Left ventricle myocardium inferior (tissue), 1 donor: ENCODE results near the gene GNG7. TPM values are rescaled to one million over a fixed set of nuclear protein-coding genes. Genes with fewer than 3 reads are reported as not detected.
A peak's percentile ranks its signal among the peaks of the same experiment; 100 is the strongest.
"Not testable (repeated sequence)": the region's sequence is repeated elsewhere in the genome, so short reads cannot be mapped to it uniquely, and the experiment has no call there.

Experiments used
- DNase-seq: peaks from one replicate; pipeline ENCODE4 v3.0.0-alpha.2; 2020
- H3K27ac ChIP-seq: fragments of 200-600 bp; replicated peaks from 2 replicates; pipeline ENCODE4 v1.8.0; 2021
- H3K27me3 ChIP-seq: fragments of 200-600 bp; 2 replicates; pipeline ENCODE4 v1.8.0; 2021; ENCODE audit warnings: low read depth
- H3K36me3 ChIP-seq: fragments of 200-600 bp; 2 replicates; pipeline ENCODE4 v1.8.0; 2021
- H3K4me1 ChIP-seq: fragments of 200-600 bp; 2 replicates; pipeline ENCODE4 v1.8.0; 2021
- H3K4me3 ChIP-seq: fragments of 200-600 bp; 2 replicates; pipeline ENCODE4 v1.8.0; 2021; ENCODE audit warnings: mild to moderate bottlenecking, moderate library complexity
- H3K9me3 ChIP-seq: fragments of 200-600 bp; replicated peaks from 2 replicates; pipeline ENCODE4 v1.8.0; 2021
- intact Hi-C: fragments of 100-400 bp; cut with micrococcal nuclease; formaldehyde crosslinking; loops from one replicate; pipeline ENCODE4 v1.11.0; 2022
- total RNA-seq: library from RNA; stranded (reverse); fragmentation: NEBNext Ultra II Directional; extraction: Animal tissue kit (Norgen Biotek cat#: 25700); gene quantifications from one replicate; pipeline ENCODE4 v1.2.1, GENCODE V29; 2021
- TF ChIP-seq, protein P1 (sequence below): fragments of 200-600 bp; IDR thresholded peaks from 2 replicates; pipeline ENCODE4 v1.8.0; 2021; ENCODE audit warnings: antibody characterized with exemption, mild to moderate bottlenecking, borderline replicate concordance
- donor health status: DM: no; HTN: yes; CAD: no; lungs with severe emphysema.

Gene GNG7
- total RNA-seq, 1 donor from 2014 or later = 46.6 TPM

DNA sequence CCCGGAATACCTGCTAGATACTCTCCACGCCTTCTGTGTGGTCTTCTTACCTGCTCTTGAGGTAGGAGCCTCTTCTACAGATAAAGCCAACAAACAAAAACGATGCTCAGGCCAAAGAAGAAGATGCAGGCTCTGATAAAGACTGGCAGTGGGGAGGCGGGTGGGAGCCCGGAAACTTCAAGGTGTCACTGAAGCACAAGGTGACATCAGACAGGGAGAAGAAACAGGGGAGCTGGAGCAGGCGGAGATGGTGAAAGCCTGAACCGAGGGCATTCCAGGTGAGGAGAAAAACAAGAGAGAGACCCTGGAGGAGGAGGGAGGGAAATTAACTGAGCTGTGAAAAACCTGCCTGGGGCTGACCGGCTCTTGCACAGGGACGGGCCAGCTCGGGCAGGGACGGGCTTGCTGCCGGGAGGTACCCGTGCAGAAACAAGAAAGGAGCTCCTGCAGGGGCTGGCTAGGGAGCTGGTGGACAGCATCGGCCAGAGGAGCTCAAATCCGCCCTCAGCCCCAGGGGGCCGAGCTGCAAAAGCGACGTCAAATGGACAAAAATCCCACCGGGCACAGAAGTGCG is 19.0 kb downstream of the GNG7 start:
- H3K27ac ChIP-seq = no peak overlapping the region
- DNase-seq = no peak
- no peaks in the 10 kb centered on the region for H3K36me3 ChIP-seq
- H3K9me3 ChIP-seq = no peaks in the 10 kb centered on the region
- no peak overlapping the region for H3K4me3 ChIP-seq
- H3K27me3 ChIP-seq = no peaks in the 10 kb centered on the region
- H3K4me1 ChIP-seq = no peaks in the 10 kb centered on the region
- TF ChIP-seq, protein P1, sequence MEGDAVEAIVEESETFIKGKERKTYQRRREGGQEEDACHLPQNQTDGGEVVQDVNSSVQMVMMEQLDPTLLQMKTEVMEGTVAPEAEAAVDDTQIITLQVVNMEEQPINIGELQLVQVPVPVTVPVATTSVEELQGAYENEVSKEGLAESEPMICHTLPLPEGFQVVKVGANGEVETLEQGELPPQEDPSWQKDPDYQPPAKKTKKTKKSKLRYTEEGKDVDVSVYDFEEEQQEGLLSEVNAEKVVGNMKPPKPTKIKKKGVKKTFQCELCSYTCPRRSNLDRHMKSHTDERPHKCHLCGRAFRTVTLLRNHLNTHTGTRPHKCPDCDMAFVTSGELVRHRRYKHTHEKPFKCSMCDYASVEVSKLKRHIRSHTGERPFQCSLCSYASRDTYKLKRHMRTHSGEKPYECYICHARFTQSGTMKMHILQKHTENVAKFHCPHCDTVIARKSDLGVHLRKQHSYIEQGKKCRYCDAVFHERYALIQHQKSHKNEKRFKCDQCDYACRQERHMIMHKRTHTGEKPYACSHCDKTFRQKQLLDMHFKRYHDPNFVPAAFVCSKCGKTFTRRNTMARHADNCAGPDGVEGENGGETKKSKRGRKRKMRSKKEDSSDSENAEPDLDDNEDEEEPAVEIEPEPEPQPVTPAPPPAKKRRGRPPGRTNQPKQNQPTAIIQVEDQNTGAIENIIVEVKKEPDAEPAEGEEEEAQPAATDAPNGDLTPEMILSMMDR = no peak
- intact Hi-C loops = no loop called here

DNA sequence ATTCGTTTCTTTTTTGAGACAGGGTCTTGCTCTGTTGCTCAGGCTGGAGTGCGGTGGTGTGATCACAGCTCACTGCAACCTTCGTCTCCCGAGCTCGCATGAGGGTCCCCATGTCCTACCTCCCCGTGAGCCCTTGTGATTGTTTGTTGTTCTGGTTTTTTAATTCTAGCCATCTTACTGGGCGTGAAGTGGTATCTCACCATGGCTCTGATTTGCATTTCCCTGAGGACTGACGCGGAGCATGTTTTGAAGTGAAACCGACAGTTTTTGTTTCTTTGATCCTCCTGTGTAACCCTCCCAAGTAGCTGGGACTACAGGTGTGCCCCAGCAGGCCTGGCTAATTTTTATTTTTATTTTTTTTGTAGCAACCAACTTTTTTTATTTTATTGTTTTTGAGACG is 21.7 kb downstream of the GNG7 start:
- Histone ChIP-seq H3K4me3 (no peak overlapping the region), H3K27me3 (no peaks in the 10 kb centered on the region), H3K9me3 (no peaks in the 10 kb centered on the region), H3K27ac (no peak overlapping the region), H3K4me1 (peaks cover 13% of the 10 kb centered on the region), H3K36me3 (no peaks in the 10 kb centered on the region)
- TF ChIP-seq, protein P1 = no peak
- intact Hi-C loops = no loop called here
- DNase-seq = no peak

DNA sequence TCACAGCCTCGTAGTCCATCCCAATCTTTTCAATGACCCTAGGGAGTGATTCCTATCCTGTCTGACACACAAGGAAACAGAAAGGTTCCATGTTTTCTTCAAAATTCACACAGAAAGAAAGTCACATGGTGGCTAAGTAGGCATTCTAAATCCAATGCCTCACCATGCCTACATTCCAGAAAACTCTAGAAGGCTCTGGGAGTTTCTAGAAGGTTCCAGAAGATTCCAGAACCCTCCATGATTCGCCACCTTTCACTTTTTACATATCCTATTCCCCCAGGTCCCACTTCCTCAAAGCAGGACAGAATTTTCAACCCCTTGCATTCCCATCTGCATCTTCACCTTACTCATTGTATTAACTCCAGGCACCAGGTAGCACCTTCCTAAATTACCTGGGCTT is 23.1 kb downstream of the GNG7 start:
- TF ChIP-seq, protein P1 = no peak
- no peak overlapping the region for H3K27ac ChIP-seq
- intact Hi-C loops = no loop called here
- no peak overlapping the region for H3K4me3 ChIP-seq
- H3K27me3 ChIP-seq = no peaks in the 10 kb centered on the region
- H3K4me1 ChIP-seq = peaks cover 22% of the 10 kb centered on the region
- H3K36me3 ChIP-seq = no peaks in the 10 kb centered on the region
- no peak for DNase-seq
- H3K9me3 ChIP-seq = no peaks in the 10 kb centered on the region

DNA sequence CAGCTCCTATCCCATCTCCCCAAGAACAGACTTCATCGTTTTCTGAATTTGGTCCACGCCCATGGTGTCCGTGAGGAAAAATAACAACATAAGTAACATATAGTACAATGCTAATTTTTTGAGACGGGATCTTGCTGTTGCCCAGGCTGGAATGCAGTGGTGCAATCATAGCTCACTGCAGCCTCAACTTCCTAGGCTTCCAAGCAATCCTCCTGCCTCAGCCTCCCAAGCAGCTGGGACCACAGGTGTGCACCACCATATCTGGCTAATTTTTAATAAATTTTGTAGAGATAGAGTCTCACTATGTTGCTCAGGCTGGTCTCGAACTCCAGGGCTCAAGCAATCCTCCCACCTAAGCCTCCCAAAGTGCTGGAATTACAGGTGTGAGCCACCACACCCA is 23.5 kb downstream of the GNG7 start:
- H3K4me3 ChIP-seq, H3K27me3 ChIP-seq, H3K36me3 ChIP-seq, H3K9me3 ChIP-seq, intact Hi-C loops, DNase-seq, H3K27ac ChIP-seq: not testable (repeated sequence)
- peaks cover 27% of the 10 kb centered on the region for H3K4me1 ChIP-seq

DNA sequence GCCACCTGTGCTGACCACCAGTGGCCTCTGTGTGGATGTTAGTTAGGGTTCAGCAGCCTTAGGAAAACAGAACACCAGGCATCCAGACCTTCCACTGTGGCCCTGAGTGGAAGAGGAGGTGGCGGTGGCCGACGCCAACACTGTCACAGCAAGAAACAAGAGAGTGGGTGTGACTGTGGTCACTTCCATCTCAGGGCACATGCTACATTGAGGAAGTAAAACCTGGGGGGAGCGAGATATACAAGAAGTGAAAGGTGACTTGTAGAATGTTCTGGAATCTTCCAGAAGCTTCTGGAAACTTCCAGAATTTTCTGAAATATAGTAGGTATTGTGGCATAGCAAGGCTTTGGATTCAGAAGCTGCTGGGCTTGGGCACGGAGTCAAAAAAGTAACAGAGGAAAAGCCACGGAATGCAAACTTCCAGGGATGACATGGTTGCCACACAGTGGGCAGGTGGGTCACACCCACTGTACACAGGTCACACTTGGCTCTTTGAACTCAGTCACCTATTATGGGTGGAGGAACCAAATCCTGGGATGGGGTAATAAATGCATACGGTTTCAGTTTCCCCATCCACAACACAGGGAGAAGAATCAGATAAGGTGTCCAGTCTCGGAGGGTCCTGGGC is 24.3 kb downstream of the GNG7 start:
- intact Hi-C loops = no loop called here
- Histone ChIP-seq H3K27ac (no peak overlapping the region), H3K4me3 (no peak overlapping the region), H3K9me3 (no peaks in the 10 kb centered on the region), H3K36me3 (no peaks in the 10 kb centered on the region), H3K27me3 (no peaks in the 10 kb centered on the region), H3K4me1 (peaks cover 28% of the 10 kb centered on the region)
- TF ChIP-seq, protein P1 = no peak
- no peak for DNase-seq

DNA sequence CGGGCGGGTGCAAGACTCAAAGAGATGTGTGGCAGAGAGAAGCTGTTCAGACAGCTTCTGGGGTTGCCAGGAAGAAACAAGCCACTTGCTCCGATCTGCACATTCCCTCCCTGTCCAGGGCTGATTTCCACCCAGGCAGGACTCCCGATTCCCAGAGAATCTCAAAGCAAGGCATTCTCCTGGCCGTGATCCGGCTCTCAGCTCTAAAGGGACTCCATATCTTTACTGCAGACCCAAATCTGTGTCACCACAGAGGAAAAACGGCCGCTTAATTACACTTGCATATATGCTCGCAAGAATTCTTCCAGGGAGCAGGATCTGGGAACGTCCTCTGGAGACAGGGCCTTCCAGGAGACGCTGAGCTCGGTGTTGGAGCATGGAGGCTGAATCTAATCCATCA is 25.7 kb downstream of the GNG7 start:
- Histone ChIP-seq H3K9me3 (no peaks in the 10 kb centered on the region), H3K4me3 (no peak overlapping the region), H3K27ac (peak overlapping the region; percentile 90), H3K36me3 (no peaks in the 10 kb centered on the region), H3K4me1 (peaks cover 28% of the 10 kb centered on the region), H3K27me3 (no peaks in the 10 kb centered on the region)
- intact Hi-C loops = no loop called here
- no peak for DNase-seq
- TF ChIP-seq, protein P1 = no peak
